Spinal cord (tissue), 10 donors: ENCODE measurements around the gene SERPINB6. TPM values are rescaled to one million over a fixed set of nuclear protein-coding genes. Genes with fewer than 3 reads are reported as not detected.

ENCODE experiments used
- DNase-seq, 6 donors: peaks; one replicate each; pipeline versions ENCODE4 v3.0.0 to v3.0.0-alpha.2; 2013 to 2015; ENCODE audit warnings: low spot score in 6 of 6, low read depth in 4 of 6
- H3K27ac ChIP-seq: one replicate; pipeline ENCODE4 v1.5.1; 2013; ENCODE audit warnings: low read depth, low read length, control low read depth
- H3K27me3 ChIP-seq: one replicate; pipeline ENCODE4 v1.6.1; 2013; ENCODE audit warnings: low read length; ENCODE audit not compliant: control insufficient read depth, insufficient read depth
- H3K36me3 ChIP-seq: one replicate; pipeline ENCODE4 v1.6.1; 2013; ENCODE audit warnings: low read length; ENCODE audit not compliant: control insufficient read depth, insufficient read depth
- H3K4me1 ChIP-seq: one replicate; pipeline ENCODE4 v1.6.1; 2013; ENCODE audit warnings: low read length; ENCODE audit not compliant: control insufficient read depth, insufficient read depth
- H3K4me3 ChIP-seq: one replicate; pipeline ENCODE4 v1.5.1; 2013; ENCODE audit warnings: low read depth, low read length, control low read depth
- H3K9me3 ChIP-seq: one replicate; pipeline ENCODE4 v1.6.1; 2013; ENCODE audit warnings: low read length; ENCODE audit not compliant: control insufficient read depth, insufficient read depth
- WGBS: methylation state at CpG from one replicate; pipeline ENCODE4 v1.1.5; 2013; ENCODE audit warnings: missing lambda C conversion rate; ENCODE audit not compliant: insufficient coverage; 5-methylcytosine and 5-hydroxymethylcytosine counted together
- long read RNA-seq, 4 donors: transcript quantifications; one replicate each; lab custom pipeline, GENCODE V29; 2026
- polyA plus RNA-seq, 2 donors: library from polyadenylated mRNA; unstranded; fragments of 120-200 nt; gene quantifications; one replicate each; pipeline ENCODE4 v1.2.1, GENCODE V29; 2013; ENCODE audit not compliant: insufficient read length in 2 of 2
- total RNA-seq, 2 donors: library from RNA; depleted of rRNA in 1 of 2; stranded (reverse); fragments of 120-200 nt in 1 of 2; fragments of >200 nt in 1 of 2; gene quantifications; one replicate each; pipeline versions ENCODE4 v1.2.3 to v1.2.4, GENCODE V29; 2013 to 2014
- donor health status: healthy.

Gene SERPINB6
- total RNA-seq (10 to 100 TPM; 43.1 to 72.0 TPM), polyA plus RNA-seq (10 to 100 TPM; 81.6 to 82.5 TPM)
- long read RNA-seq, donor 1, transcript SERPINB6-206 (7 exons, 1,375 nt), result minor isoform, 5 of 43 reads
- long read RNA-seq, donor 1, transcript SERPINB6-205 (7 exons, 1,315 nt), result major isoform, 17 of 43 reads
- long read RNA-seq, donor 1, transcript SERPINB6-204 (7 exons, 1,370 nt), result minor isoform, 8 of 43 reads
- long read RNA-seq, donor 1, partial matches to known transcripts, result 6 of 43 reads
- long read RNA-seq, donor 1, other reads (novel, unspliced or antisense), result 0 of 43 reads
- long read RNA-seq, donor 2, transcript SERPINB6-205 (7 exons, 1,315 nt), result major isoform, 5 of 12 reads
- long read RNA-seq, donor 2, partial matches to known transcripts, result 0 of 12 reads
- long read RNA-seq, donor 2, other reads (novel, unspliced or antisense), result 0 of 12 reads
- long read RNA-seq, donor 3, transcript SERPINB6-205 (7 exons, 1,315 nt), result major isoform, 7 of 29 reads
- long read RNA-seq, donor 3, transcript SERPINB6-204 (7 exons, 1,370 nt), result minor isoform, 6 of 29 reads
- long read RNA-seq, donor 3, partial matches to known transcripts, result 8 of 29 reads
- long read RNA-seq, donor 3, other reads (novel, unspliced or antisense), result 0 of 29 reads
- long read RNA-seq, donor 4, transcript SERPINB6-204 (7 exons, 1,370 nt), result minor isoform, 6 of 127 reads
- long read RNA-seq, donor 4, transcript SERPINB6-212 (6 exons, 3,265 nt), result minor isoform, 10 of 127 reads
- long read RNA-seq, donor 4, transcript SERPINB6-205 (7 exons, 1,315 nt), result major isoform, 22 of 127 reads
- long read RNA-seq, donor 4, partial matches to known transcripts, result 76 of 127 reads
- long read RNA-seq, donor 4, other reads (novel, unspliced or antisense), result 0 of 127 reads

GRCh38 chr6:2971420-2972218, at the start of gene SERPINB6:
TSS of gene SERPINB6 (minus strand) at chr6:2971567. CDS start at chr6:2959332, 12,235 bp downstream.
- H3K4me3 ChIP-seq, result peak within 1 kb of the TSS; percentile 50
- peak in 5 of 6 donors; percentile 52 to 90 (median 56) for DNase-seq
- peak within 1 kb of the TSS; percentile 91 for H3K27ac ChIP-seq
- H3K27me3 ChIP-seq, result no peaks in the 10 kb centered on the region
- H3K9me3 ChIP-seq, result no peaks in the 10 kb centered on the region
- peaks cover 15% of the 10 kb centered on the region for H3K4me1 ChIP-seq
- WGBS, result 7% methylated on average over 55 of the region's 63 CpGs
- H3K36me3 ChIP-seq, result no peaks in the 10 kb centered on the region

DNA sequence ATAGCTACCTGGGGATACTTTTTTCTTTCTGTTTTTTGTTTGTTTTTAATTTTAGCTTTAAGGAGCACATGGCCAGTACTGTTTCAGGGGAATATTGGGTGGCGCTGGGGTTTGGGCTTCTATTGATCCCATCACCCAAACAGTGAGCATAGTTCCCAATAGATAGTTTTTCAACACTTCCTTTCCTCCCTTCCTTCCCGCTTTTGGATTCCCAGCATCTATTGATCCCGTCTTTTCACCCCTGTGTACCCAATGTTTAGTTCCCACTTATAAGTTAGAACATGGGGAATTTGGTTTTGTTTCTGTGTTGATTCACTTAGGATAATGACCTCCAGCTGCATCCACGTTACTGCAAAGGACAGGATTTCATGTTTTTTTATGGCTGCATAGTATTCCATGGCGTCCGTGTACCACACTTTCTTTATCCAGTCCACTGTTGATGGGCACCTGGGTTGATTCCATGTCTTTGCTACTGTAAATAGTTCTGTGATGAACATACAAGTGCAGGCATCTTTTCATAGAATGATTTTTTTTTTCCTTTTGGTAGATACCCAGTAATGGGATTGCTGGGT, 48.5 kb upstream of the SERPINB6 start:
- Histone ChIP-seq H3K4me3 (no peak overlapping the region), H3K27ac (no peak overlapping the region), H3K36me3 (peaks cover 35% of the 10 kb centered on the region), H3K4me1 (peaks cover 16% of the 10 kb centered on the region), H3K27me3 (no peaks in the 10 kb centered on the region), H3K9me3 (no peaks in the 10 kb centered on the region)
- DNase-seq, result no peak
- 100% methylated on average over 1 of the region's 6 CpGs for WGBS

DNA sequence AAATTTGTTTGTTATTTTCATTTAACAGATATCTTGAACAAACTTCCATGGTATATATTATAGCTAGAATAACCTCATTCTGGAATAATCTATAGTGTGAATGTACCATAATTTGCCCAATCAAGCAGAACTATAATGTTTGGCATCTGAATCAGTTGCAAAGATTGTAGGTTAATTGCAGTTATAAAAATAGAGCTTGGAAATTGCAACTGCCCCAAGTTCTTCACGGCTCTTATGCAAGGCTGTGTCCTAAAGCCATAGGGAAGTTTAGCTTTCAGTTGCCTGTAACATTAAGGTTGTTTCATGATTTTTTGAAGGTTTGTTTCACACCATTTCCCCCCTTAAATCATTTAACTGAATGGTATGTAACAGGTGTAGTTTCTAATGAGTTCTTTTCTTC, 47.7 kb upstream of the SERPINB6 start:
- Histone ChIP-seq H3K4me1 (peaks cover 14% of the 10 kb centered on the region), H3K27ac (no peak overlapping the region), H3K4me3 (no peak overlapping the region), H3K9me3 (no peaks in the 10 kb centered on the region), H3K27me3 (no peaks in the 10 kb centered on the region), H3K36me3 (peaks cover 41% of the 10 kb centered on the region)
- DNase-seq, result no peak
- WGBS, result no CpG with 5 or more reads among the region's 1 CpG

DNA sequence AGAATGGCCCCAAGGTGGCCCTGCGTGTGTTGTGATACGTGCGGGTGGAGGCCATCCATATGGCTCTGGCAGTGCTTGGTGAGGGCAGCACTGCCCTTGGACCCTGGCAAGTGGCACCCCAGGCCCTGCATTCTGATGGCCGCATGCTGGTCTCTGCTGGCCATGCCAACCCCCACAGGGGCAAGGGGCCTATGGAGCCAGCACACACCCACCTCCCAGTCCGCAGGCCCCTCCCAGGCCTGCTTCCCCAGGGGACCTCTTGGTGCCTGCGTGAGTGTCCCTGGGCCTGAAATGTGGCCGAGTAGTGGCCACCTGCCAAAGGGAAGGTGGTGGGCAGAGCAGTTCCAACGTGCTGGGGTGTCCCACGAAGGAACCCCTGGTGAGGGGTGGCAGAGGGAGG, 45.9 kb upstream of the SERPINB6 start:
- Histone ChIP-seq H3K4me1 (no peaks in the 10 kb centered on the region), H3K36me3 (peaks cover 36% of the 10 kb centered on the region), H3K9me3 (no peaks in the 10 kb centered on the region), H3K27me3 (no peaks in the 10 kb centered on the region), H3K27ac (no peak overlapping the region), H3K4me3 (no peak overlapping the region)
- no peak for DNase-seq
- 93% methylated on average over 9 of the region's 9 CpGs for WGBS

DNA sequence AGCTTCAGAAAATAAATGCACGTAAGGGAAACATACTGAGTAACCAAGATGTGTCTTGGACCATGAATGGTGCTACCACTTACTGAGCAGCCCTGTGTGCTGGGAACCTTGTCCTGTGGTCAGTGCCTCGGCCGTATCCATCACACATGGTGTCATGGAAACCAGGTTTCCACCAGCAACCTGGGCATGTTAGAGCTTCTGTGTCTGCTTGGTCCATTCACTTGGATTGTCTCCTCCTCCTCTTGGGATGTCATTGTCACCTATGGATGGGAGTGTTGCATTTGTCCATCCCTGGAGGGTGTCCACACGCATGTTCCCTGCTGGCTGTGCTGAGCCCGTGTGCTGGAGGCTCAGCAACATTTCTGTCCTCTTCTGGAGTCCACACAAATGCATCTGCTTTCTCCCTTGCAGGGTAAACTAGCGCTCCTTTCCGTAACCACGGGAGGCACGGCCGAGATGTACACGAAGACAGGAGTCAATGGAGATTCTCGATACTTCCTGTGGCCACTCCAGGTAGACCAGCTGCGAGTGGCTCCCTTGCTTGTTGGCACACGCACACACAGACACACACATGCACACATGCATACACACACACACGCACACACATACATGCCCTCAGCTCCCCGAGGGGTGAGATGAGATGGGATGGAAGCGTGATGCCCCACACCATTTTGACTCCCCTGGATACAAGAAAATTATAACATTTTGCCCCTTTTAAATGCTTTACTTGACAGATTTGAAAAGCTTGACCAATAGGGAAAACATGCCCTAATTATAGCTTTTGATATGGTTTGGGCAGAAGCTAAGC, 45.3 kb upstream of the SERPINB6 start:
- H3K4me1 ChIP-seq, result no peaks in the 10 kb centered on the region
- peaks cover 36% of the 10 kb centered on the region for H3K36me3 ChIP-seq
- no peaks in the 10 kb centered on the region for H3K9me3 ChIP-seq
- DNase-seq, result no peak
- no peak overlapping the region for H3K4me3 ChIP-seq
- 97% methylated on average over 11 of the region's 17 CpGs for WGBS
- H3K27ac ChIP-seq, result no peak overlapping the region
- no peaks in the 10 kb centered on the region for H3K27me3 ChIP-seq

GRCh38 chr6:3015144-3015543, 43.8 kb upstream of the SERPINB6 start:
- WGBS, result 96% methylated on average over 10 of the region's 10 CpGs
- DNase-seq, result no peak

DNA sequence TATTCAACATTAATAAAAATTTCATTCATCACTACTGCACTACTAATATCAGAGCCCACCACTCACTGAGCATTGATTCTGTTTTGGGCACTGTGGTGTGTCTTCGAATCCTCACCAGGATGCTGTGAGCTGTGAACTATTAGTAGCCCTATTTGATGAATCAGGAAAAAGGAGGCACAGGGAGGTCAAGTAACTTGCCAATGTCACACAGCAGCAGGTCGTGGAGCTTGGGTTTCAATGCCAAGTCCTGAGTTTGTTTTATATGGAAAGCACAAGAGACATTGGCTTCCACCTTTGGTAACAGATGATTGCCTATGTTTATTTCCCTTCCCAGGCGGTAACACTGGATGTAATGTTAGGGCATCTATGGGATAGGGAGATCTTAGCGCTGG, 43.3 kb upstream of the SERPINB6 start:
- H3K27me3 ChIP-seq, result no peaks in the 10 kb centered on the region
- 83% methylated on average over 2 of the region's 4 CpGs for WGBS
- H3K9me3 ChIP-seq, result peaks cover 2% of the 10 kb centered on the region
- H3K27ac ChIP-seq, result no peak overlapping the region
- H3K4me3 ChIP-seq, result no peak overlapping the region
- H3K4me1 ChIP-seq, result no peaks in the 10 kb centered on the region
- H3K36me3 ChIP-seq, result peaks cover 41% of the 10 kb centered on the region
- DNase-seq, result no peak

More at GRCh38 chr6:3015144-3015543, 43.8 kb upstream of the SERPINB6 start:
- H3K27ac ChIP-seq, result no peak overlapping the region
- no peak overlapping the region for H3K4me3 ChIP-seq
- no peaks in the 10 kb centered on the region for H3K4me1 ChIP-seq
- H3K36me3 ChIP-seq, result peaks cover 41% of the 10 kb centered on the region
- H3K27me3 ChIP-seq, result no peaks in the 10 kb centered on the region
- peaks cover 2% of the 10 kb centered on the region for H3K9me3 ChIP-seq

- WGBS, result 99% methylated on average over 15 of the region's 18 CpGs
- Histone ChIP-seq H3K9me3 (peaks cover 2% of the 10 kb centered on the region), H3K27ac (no peak overlapping the region), H3K4me1 (no peaks in the 10 kb centered on the region), H3K4me3 (no peak overlapping the region), H3K36me3 (peaks cover 41% of the 10 kb centered on the region), H3K27me3 (no peaks in the 10 kb centered on the region)
- no peak for DNase-seq
Observed at GRCh38 chr6:3013901-3014674, 42.7 kb upstream of the SERPINB6 start.
